Heart right ventricle (tissue), 16 donors: Measurements from ENCODE around the gene MRC1. TPM values are rescaled to one million over a fixed set of nuclear protein-coding genes. Genes with fewer than 3 reads are reported as not detected.

Source experiments
- ATAC-seq, 8 donors: fragments of 200-7000 bp; cut with Tn5 transposase; one replicate each; pipeline ENCODE4 v1.9.1; 2020; ENCODE audit warnings: mild to moderate bottlenecking in 8 of 8, moderate library complexity in 8 of 8, moderate number of reproducible peaks in 1 of 8
- DNase-seq, 2 donors: peaks; one replicate each; pipeline ENCODE4 v3.0.0-alpha.2; 2020
- H3K27ac ChIP-seq, 10 donors: fragments of 200-600 bp; sonication (generic) in 2 of 10; one replicate each; pipeline versions ENCODE4 v1.5.0 to v1.8.0; 2020 to 2022; ENCODE audit warnings: mild to moderate bottlenecking in 3 of 10
- H3K27me3 ChIP-seq, 7 donors: fragments of 200-600 bp; one replicate each; pipeline ENCODE4 v1.8.0; 2021 to 2022; ENCODE audit warnings: mild to moderate bottlenecking in 2 of 7
- H3K36me3 ChIP-seq, 9 donors: fragments of 200-600 bp; sonication (generic) in 1 of 9; one replicate each; pipeline versions ENCODE4 v1.5.0 to v1.8.0; 2020 to 2022; ENCODE audit warnings: mild to moderate bottlenecking in 2 of 9
- H3K4me1 ChIP-seq, 9 donors: fragments of 200-600 bp; sonication (generic) in 1 of 9; one replicate each; pipeline versions ENCODE4 v1.5.0 to v1.8.0; 2020 to 2022; ENCODE audit warnings: mild to moderate bottlenecking in 4 of 9
- H3K4me3 ChIP-seq, 10 donors: fragments of 200-600 bp; sonication (generic) in 2 of 10; one replicate each; pipeline versions ENCODE4 v1.5.0 to v1.8.0; 2020 to 2022; ENCODE audit warnings: mild to moderate bottlenecking in 7 of 10, moderate library complexity in 2 of 10
- H3K9me3 ChIP-seq, 11 donors: fragments of 200-600 bp in 10 of 11; sonication (generic) in 2 of 11; one replicate each; pipeline versions ENCODE4 v1.5.0 to v1.8.0; 2013 to 2022; ENCODE audit warnings: mild to moderate bottlenecking in 2 of 11, control low read depth in 1 of 11, moderate library complexity in 1 of 11
- CTCF ChIP-seq, 9 donors: fragments of 200-600 bp; sonication (generic) in 2 of 9; IDR thresholded peaks; one replicate each; pipeline versions ENCODE4 v1.5.0 to v1.8.0; 2021 to 2022; ENCODE audit warnings: antibody characterized with exemption in 9 of 9, mild to moderate bottlenecking in 5 of 9, moderate library complexity in 1 of 9
- WGBS, 2 donors: extraction: QIAGEN DNeasy Blood & Tissue Kit; methylation state at CpG; one replicate each; pipeline ENCODE4 v1.1.7; 2013; ENCODE audit warnings: inconsistent platforms in 1 of 2; 5-methylcytosine and 5-hydroxymethylcytosine counted together
- intact Hi-C, 10 donors: fragments of 100-400 bp; cut with DNase I; formaldehyde crosslinking; loops; one replicate each; pipeline versions ENCODE4 v1.11.1 to v1.14.2; 2022
- polyA plus RNA-seq, 2 donors: library from polyadenylated mRNA; stranded (reverse); fragments of 200-250 nt; gene quantifications; one replicate each; pipeline ENCODE4 v1.2.3, GENCODE V29; 2013
- total RNA-seq, 10 donors: library from RNA; stranded (reverse); fragmentation: NEBNext Ultra II Directional in 3 of 10; extraction: Animal tissue kit (Norgen Biotek cat#: 25700) in 3 of 10; gene quantifications; one replicate each; pipeline versions ENCODE4 v1.2.1 to v1.2.4, GENCODE V29; 2021 to 2023
- donor health status: Arrhythmogenic right ventricular cardiomyopathy.
- donor health status: ischemic (EF 13 %, LVEDD 7.1; RV severe dilation, severe dysfunction).
- donor health status: healthy with polysubstance abuse.
- donor health status: DM: no; HTN: yes; CAD: no.
- donor health status: DM: no; HTN: no; CAD: no.
- donor health status: ischemic (EF 25% LVEDD 6.9; RV normal size, moderate dysfunction).
- donor health status: ischemic (EF 25% LVEDD 5.7; RV mildly dilated, moderate dysfunction).
- donor health status: healthy.
- donor health status: DM: yes; HTN: yes; CAD: no.
- donor health status: Ischemic cardiomyopathy.
- donor health status: ischemic (EF 35%, LVEDD 5.7; RV mildly dilated, moderate dysfunction).
- donor health status: nonischemic (EF 11% LVEDD 7.7; RV severe dilation, severe dysfunction).
- donor health status: DM: yes; HTN: yes; CAD: no.
- donor health status: PGD.
- donor health status: ischemic (EF 29% LVEDD 5.4; RV normal size, mild dysfunction).
- donor health status: nonischemic (EF 23%, LVEDD 6.1; RV moderate dilation, normal function).

Gene MRC1
- total and polyA plus RNA-seq, 12 donors = 4.1 to 84.0 (median 7.0) TPM

GRCh38 chr10:17904564-17904963, 95.4 kb downstream of the MRC1 start:
- H3K9me3 ChIP-seq = peaks cover 0 to 6% (median 0%) of the 10 kb centered on the region in 11 donors
- H3K27me3 ChIP-seq = no peaks in the 10 kb centered on the region
- no peak for ATAC-seq
- no peak overlapping the region for H3K4me3 ChIP-seq
- H3K36me3 ChIP-seq = peaks cover 0 to 61% (median 0%) of the 10 kb centered on the region in 9 donors
- 94 to 97% methylated on average over 2 of the region's 2 CpGs for WGBS, 2 donors
- intact Hi-C loops = loop anchor here in 2 of 10 donors (10.0 kb wide), 2 partner anchors 200 to 310 kb away; no protein-coding TSS in a partner anchor
- DNase-seq = no peak
- no peak for TF ChIP-seq CTCF (IDR thresholded peaks at IDR 0.05)
- no peak overlapping the region for H3K27ac ChIP-seq
- peaks cover 0 to 8% (median 0%) of the 10 kb centered on the region in 9 donors for H3K4me1 ChIP-seq

GRCh38 chr10:17905491-17905890, 96.3 kb downstream of the MRC1 start:
- no peak for DNase-seq
- intact Hi-C loops = loop anchor here in 4 of 10 donors (5.0 to 10.0 kb wide), 4 partner anchors 48 to 312 kb away; no protein-coding TSS in a partner anchor
- Histone ChIP-seq H3K27ac (no peak overlapping the region), H3K4me1 (peaks cover 0 to 8% (median 0%) of the 10 kb centered on the region in 9 donors), H3K27me3 (no peaks in the 10 kb centered on the region), H3K9me3 (peaks cover 0 to 6% (median 0%) of the 10 kb centered on the region in 11 donors), H3K36me3 (peaks cover 0 to 66% (median 0%) of the 10 kb centered on the region in 9 donors), H3K4me3 (no peak overlapping the region)
- WGBS, 2 donors = 83 to 87% methylated on average over 3 of the region's 3 CpGs
- no peak for TF ChIP-seq CTCF (IDR thresholded peaks at IDR 0.05)
- no peak for ATAC-seq

GRCh38 chr10:17906002-17906401, 96.9 kb downstream of the MRC1 start:
- peaks cover 0 to 6% (median 0%) of the 10 kb centered on the region in 11 donors for H3K9me3 ChIP-seq
- H3K36me3 ChIP-seq = peaks cover 0 to 64% (median 0%) of the 10 kb centered on the region in 9 donors
- DNase-seq = no peak
- intact Hi-C loops = loop anchor here in 4 of 10 donors (5.0 to 10.0 kb wide), 4 partner anchors 49 to 311 kb away; no protein-coding TSS in a partner anchor
- no peaks in the 10 kb centered on the region for H3K27me3 ChIP-seq
- no peak overlapping the region for H3K27ac ChIP-seq
- no peak overlapping the region for H3K4me3 ChIP-seq
- peaks cover 0 to 5% (median 0%) of the 10 kb centered on the region in 9 donors for H3K4me1 ChIP-seq
- no peak for TF ChIP-seq CTCF (IDR thresholded peaks at IDR 0.05)
- 26 to 45% methylated on average over 1 of the region's 1 CpG for WGBS, 2 donors
- no peak for ATAC-seq

GRCh38 chr10:17907641-17908040, 98.5 kb downstream of the MRC1 start:
- 69 to 87% methylated on average over 4 of the region's 4 CpGs for WGBS, 2 donors
- DNase-seq (no peak), ATAC-seq (no peak)
- Histone ChIP-seq H3K36me3 (peaks cover 0 to 49% (median 0%) of the 10 kb centered on the region in 9 donors), H3K9me3 (peaks cover 0 to 4% (median 0%) of the 10 kb centered on the region in 11 donors), H3K27ac (no peak overlapping the region), H3K4me3 (no peak overlapping the region), H3K27me3 (no peaks in the 10 kb centered on the region), H3K4me1 (no peaks in the 10 kb centered on the region)
- intact Hi-C loops = loop anchor here in 4 of 10 donors (5.0 to 10.0 kb wide), 4 partner anchors 50 to 310 kb away; no protein-coding TSS in a partner anchor
- TF ChIP-seq CTCF (IDR thresholded peaks at IDR 0.05) = no peak
